NCI-H748 treated with DMSO at 0.1 percent for 48 hours (cell line): Measurements from ENCODE around the gene TEKT5.
"Not testable (repeated sequence)": the region's sequence is repeated elsewhere in the genome, so short reads cannot be mapped to it uniquely, and the experiment has no call there.

Experiments
- DNase-seq: peaks from one replicate; lab custom pipeline; 2025; lab: John Stamatoyannopoulos, UW

Gene TEKT5

GRCh38 chr16:10633429-10633828 is 61.3 kb downstream of the TEKT5 start:
- not testable (repeated sequence) for DNase-seq

- no peak for DNase-seq
Measured at GRCh38 chr16:10631886-10632285, 62.8 kb downstream of the TEKT5 start.

- DNase-seq: no peak
Measured at GRCh38 chr16:10629592-10629963, 65.2 kb downstream of the TEKT5 start.

GRCh38 chr16:10625595-10626357 is 69.0 kb downstream of the TEKT5 start:
- no peak for DNase-seq

- no peak for DNase-seq
Measured at GRCh38 chr16:10624527-10624926, 70.2 kb downstream of the TEKT5 start.

GRCh38 chr16:10623059-10623458 is 71.7 kb downstream of the TEKT5 start:
- no peak for DNase-seq

DNA sequence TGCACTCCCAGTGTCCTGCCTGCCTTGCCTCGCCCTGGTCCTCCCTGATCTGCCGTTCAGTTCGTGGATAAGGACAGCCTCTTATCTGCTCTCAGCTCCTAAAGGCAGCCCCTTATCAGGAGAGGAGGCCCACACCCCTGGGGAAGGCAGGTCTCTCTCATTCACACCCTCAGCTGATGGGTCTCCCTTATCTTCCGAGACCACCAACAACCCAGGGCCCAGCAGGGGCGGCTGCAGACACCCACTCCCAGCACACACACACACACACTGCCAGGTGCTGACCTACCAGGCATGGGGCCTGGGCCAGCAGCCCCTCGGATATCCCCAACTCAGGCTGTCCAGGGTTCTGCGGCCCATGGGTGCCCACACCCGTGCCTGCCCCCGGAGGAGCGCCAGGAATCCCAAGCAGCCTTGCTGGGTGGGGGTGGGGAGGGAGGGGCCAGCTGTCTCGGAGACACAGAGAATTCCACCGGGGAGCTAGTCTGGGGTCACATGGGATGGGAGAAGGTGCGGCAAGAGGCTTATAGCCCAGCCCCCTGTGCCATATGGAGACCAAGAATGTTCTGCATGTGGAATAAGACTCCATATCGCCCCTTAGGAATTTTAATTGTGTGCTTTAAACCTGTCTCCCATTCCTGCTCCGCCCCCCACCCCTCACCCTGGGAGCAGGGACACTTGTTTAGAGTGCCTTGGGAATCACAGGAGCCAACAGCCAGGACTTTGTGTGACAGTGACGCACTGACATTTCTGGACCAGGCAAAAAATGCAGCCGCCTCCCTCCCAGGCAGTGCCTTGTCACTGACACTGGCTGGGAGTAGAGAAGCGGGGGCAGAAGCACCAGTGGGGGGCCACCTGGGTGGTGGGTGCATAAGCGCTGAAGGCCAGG is 72.5 kb downstream of the TEKT5 start:
- DNase-seq: no peak

- not testable (repeated sequence) for DNase-seq
Measured at GRCh38 chr16:10621216-10621949, 73.3 kb downstream of the TEKT5 start.

GRCh38 chr16:10620120-10620519 is 74.6 kb downstream of the TEKT5 start:
- DNase-seq: no peak

DNA sequence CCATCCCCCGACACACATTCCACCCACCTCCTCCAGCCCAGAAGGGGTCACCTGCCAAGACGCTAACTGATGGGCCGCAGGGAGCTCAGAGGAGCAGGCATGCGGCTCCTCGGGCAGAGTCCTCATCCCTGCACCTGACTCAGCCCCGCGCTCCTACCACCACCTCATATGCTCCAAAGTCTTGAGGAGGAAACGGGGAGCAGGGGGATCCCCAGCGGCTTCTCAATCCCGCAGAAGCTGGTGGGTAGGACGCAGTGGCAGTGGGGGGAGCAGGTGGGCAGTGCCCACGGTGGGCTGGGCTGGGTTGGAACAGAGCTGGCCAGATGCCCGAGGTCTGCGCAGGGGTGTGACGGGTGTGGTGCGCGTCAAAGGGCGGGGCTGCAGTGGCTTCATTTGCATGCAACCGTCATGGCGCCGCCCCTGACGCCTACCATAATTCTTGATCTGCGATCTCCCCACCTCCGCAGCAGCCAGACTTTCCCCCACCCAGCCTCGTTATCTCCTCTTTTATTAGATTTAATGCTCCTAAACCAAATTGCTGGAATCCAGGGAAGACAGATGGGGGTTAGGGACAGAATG is 75.4 kb downstream of the TEKT5 start:
- no peak for DNase-seq

- no peak for DNase-seq
Measured at GRCh38 chr16:10618710-10619209, 76.0 kb downstream of the TEKT5 start.

DNA sequence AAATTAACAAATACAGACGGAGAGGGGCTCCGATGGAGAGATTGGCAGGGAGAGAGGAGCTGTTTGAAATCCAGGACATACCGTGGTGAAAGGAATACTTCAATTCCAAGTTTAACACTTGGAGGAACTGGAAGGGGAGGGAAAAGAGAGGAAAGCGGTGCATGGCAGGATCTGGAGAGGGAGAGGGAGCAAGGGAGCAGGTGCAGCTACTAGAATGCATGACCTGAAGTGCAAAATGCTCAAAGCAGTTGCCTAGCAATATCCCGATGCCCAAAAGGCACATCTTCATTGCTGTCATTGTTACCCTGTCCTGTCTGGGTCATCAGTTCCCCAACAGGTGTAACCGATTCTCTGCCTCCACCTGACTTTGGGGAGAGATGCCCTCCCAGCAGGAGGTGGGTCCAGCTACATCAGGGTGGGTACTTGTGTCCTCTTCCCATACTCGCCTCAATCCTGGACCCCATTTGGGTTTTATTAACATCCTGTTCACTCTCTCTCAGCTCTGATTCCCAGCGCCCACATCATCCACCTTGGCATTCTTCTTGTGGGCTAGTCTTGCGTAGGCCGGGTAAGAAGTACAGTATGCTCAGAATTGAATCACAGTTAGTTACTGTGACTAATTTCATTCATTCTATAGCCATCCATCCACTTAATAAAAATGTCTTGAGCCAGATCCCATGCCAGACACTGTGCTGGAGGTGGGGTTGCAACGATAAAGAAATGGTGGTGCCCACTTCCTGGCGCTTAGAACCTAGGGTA is 76.9 kb downstream of the TEKT5 start:
- no peak for DNase-seq

- no peak for DNase-seq
Measured at GRCh38 chr16:10616756-10617640, 77.7 kb downstream of the TEKT5 start.

DNA sequence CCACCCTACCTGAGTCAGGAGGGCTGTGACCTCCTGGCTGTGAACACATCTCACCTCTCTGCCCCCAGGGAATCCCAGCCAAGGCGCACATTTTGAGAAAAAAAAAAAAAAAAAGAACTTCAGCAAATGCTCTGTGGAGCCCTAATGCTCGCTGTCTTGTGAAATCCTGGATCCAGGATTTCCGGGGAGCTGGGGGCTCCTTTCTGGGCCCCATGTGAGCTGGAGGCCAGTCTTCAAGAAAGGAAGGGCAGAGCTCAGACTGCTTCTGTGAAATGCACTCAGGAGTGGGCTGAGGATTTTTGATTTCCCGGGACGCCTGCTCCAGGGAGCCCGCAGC is 78.3 kb downstream of the TEKT5 start:
- no peak for DNase-seq

- no peak for DNase-seq
Measured at GRCh38 chr16:10614685-10615084, 80.0 kb downstream of the TEKT5 start.

DNA sequence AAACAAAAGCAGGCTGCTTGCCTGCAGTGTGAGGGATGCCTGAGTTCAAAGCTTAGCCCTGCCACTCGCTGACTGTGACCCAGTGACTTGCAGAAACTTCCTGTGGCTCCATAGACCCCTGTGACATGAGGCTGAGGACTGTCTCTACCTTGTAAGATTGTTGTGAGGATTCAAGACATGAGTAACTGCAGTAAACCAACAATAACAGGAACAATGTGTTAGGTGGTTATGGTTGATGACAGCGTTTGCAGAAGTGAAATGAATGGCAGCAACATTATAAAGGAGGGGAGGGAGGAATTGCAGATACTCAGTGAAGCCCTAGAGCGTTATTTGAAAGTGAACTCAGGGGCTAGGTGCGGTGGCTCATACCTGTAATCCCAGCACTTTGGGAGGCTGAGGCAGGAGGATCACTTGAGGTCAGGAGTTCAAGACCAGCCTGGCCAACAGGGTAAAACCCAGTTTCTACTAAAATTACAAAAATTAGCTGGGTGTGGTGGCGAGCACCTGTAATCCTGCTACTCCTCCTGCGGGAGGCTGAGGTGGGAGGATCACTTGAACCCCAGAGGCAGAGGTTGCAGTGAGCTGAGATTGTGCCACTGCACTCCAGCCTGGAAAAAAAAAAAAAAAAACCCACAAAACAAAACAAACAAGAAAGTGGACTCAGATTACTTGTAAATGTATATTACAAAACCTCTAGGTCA is 80.8 kb downstream of the TEKT5 start:
- DNase-seq: no peak

- DNase-seq: no peak
Measured at GRCh38 chr16:10612649-10613179, 82.0 kb downstream of the TEKT5 start.

GRCh38 chr16:10611825-10612342 is 82.8 kb downstream of the TEKT5 start:
- no peak for DNase-seq

DNA sequence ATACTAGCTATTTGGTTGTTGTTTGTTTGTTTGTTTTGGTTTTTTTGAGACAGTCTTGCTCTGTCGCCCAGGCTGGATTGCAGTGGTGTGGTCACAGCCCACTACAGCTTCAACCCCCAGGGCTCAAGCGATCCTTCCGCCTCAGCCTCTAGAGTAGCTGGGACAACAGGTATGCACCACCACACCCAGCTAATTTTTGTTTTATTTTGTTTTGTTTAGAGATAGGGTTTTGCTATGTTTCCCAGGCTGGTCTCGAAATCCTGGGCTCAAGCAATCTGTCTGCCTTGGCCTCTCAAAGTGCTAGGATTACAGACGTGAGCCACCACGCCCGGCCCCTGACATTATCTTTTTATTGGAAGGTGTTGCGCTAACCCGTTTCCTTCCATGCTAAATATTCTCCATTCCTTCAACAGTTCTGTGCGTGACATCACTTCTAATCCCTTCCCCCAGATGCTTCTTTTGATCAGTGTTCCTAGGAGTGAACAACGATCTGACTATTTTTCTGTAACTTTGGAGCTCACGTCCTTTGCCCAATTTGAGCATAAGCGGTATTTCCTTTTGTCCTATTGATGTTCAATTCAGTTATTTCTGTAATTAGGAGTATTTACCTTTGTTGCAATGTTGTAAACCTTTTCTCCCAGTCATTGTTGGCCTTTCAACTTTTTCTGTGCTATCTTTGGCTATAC is 84.1 kb downstream of the TEKT5 start:
- no peak for DNase-seq
